Neural progenitor cell (in vitro differentiated cells): ENCODE results near the gene PTP4A2.

Experiments
- CTCF ChIP-seq: fragments of 200-600 bp; sonication (generic); IDR thresholded peaks from 2 replicates; pipeline ENCODE4 v1.5.1; 2017; ENCODE audit warnings: antibody characterized with exemption, mild to moderate bottlenecking
- EZH2 ChIP-seq: fragments of 200-600 bp; sonication (generic); IDR thresholded peaks from 2 replicates; pipeline ENCODE4 v1.6.1; 2017; ENCODE audit warnings: antibody characterized with exemption, mild to moderate bottlenecking, moderate library complexity
- EZH2phosphoT487 ChIP-seq: fragments of 200-600 bp; sonication (generic); IDR thresholded peaks from 2 replicates; pipeline ENCODE4 v1.6.1; 2017; ENCODE audit warnings: antibody characterized with exemption

- no peak for TF ChIP-seq EZH2
- no peak for TF ChIP-seq CTCF
- TF ChIP-seq EZH2phosphoT487 = no peak
Observed at GRCh38 chr1:31927661-31927980, 10.5 kb downstream of the PTP4A2 start.
